Epithelial cell of alveolus of lung (primary cell): ENCODE measurements around the gene GABARAPL2. TPM values are rescaled to one million over a fixed set of nuclear protein-coding genes. Genes with fewer than 3 reads are reported as not detected.

Experiments
- total RNA-seq: library from RNA; depleted of rRNA; stranded (reverse); fragments of >200 nt; gene quantifications from 2 replicates; pipeline ENCODE4 v1.2.1, GENCODE V29; 2015

GABARAPL2 gene
- total RNA-seq: 52.0 and 69.9 TPM in 2 replicates

GRCh38 chr16:75566040-75566757 lies at the start of gene GABARAPL2:
GABARAPL2 (plus strand) TSS chr16:75566379; CDS start chr16:75566487, 108 bp downstream.

GRCh38 chr16:75535901-75536300 lies 30.3 kb upstream of the GABARAPL2 start, which contains the start of gene CHST5:
CHST5 (minus strand) TSS chr16:75536108; CDS start chr16:75530384, 5,724 bp downstream.

GRCh38 chr16:75555707-75556430 lies 10.3 kb upstream of the GABARAPL2 start, which contains the start of gene TMEM231:
TMEM231 (minus strand) TSS chr16:75556252; CDS start chr16:75556209, 43 bp downstream.

GRCh38 chr16:75622761-75623605 lies 56.8 kb downstream of the GABARAPL2 start, which contains the start of gene ADAT1:
ADAT1 (minus strand) TSS chr16:75623281; CDS start chr16:75620799, 2,482 bp downstream.

Other genes starting within 250 kb of the GABARAPL2 start
- 44.3 and 56.0 TPM in 2 replicates for gene CFDP1, start 132.9 kb upstream of the GABARAPL2 start, total RNA-seq
- 8.8 and 13.3 TPM in 2 replicates for gene TMEM170A, start 101.7 kb upstream of the GABARAPL2 start, total RNA-seq
- 0.24 and 1.7 TPM in 2 replicates for gene CHST6, start 70.9 kb upstream of the GABARAPL2 start, total RNA-seq
- not detected in 2 replicates for gene CHST5, start 30.3 kb upstream of the GABARAPL2 start, total RNA-seq
- 8.1 and 12.3 TPM in 2 replicates for gene TMEM231, start 10.1 kb upstream of the GABARAPL2 start, total RNA-seq
- 27.2 and 46.9 TPM in 2 replicates for gene ADAT1, start 56.9 kb downstream of the GABARAPL2 start, total RNA-seq
- 126 and 172 TPM in 2 replicates for gene KARS1, start 81.3 kb downstream of the GABARAPL2 start, total RNA-seq
- gene TERF2IP, start 81.4 kb downstream of the GABARAPL2 start, total RNA-seq: 46.4 and 66.0 TPM in 2 replicates
- not detected in 2 replicates for gene CPHXL2, start 110.6 kb downstream of the GABARAPL2 start, total RNA-seq
- gene DUXB, start 135.1 kb downstream of the GABARAPL2 start, total RNA-seq: not detected in 2 replicates
- gene CPHXL, start 160.1 kb downstream of the GABARAPL2 start, total RNA-seq: not detected in 2 replicates